HEK293 (cell line): ENCODE data around the gene M1AP.

Experiments used
- CTCF ChIA-PET: fragments of 350-600 bp; formaldehyde crosslinking; extraction: SDS; loops from one replicate; lab custom pipeline; 2021; ENCODE audit warnings: antibody characterized with exemption; lab: Yijun Ruan, JAX
- POLR2A ChIA-PET: fragments of 300-600 bp; formaldehyde crosslinking; extraction: SDS; loops from one replicate; lab custom pipeline; 2020; ENCODE audit warnings: antibody characterized with exemption, inconsistent platforms; lab: Yijun Ruan, JAX
- H3K27ac ChIP-seq: fragments of 200-500 bp; sonication (Bioruptor generic); 2 replicates; pipeline ENCODE4 v1.5.1; 2014; ENCODE audit warnings: low read depth, low read length, control low read depth, inconsistent platforms; ENCODE audit errors: extremely low read depth
- H3K36me3 ChIP-seq, 2 experiments: fragments of 200-500 bp in 1 of 2; sonication (Bioruptor generic) in 1 of 2; 1 replicate in 1 of 2; 2 replicates in 1 of 2; pipeline ENCODE4 v1.5.1; 2014 to 2017; ENCODE audit warnings: inconsistent platforms in 2 of 2, low read length in 2 of 2; ENCODE audit not compliant: control insufficient read depth in 2 of 2, insufficient read depth in 1 of 2
- H3K4me1 ChIP-seq: fragments of 200-500 bp; sonication (Bioruptor generic); 2 replicates; pipeline ENCODE4 v1.5.1; 2014; ENCODE audit warnings: mild to moderate bottlenecking, low read length, inconsistent platforms; ENCODE audit not compliant: control insufficient read depth, insufficient read depth
- H3K4me3 ChIP-seq: 2 replicates; pipeline ENCODE4 v1.5.1; 2011; ENCODE audit warnings: low read depth, mild to moderate bottlenecking, control low read depth, low read length, moderate library complexity
- H3K9me3 ChIP-seq: fragments of 200-500 bp; sonication (Bioruptor generic); 2 replicates; pipeline ENCODE4 v1.5.1; 2014; ENCODE audit warnings: low read depth, low read length, inconsistent platforms; ENCODE audit not compliant: control insufficient read depth, insufficient read depth
- BCL11A ChIP-seq: fragments of 450-650 bp; formaldehyde crosslinking; IDR thresholded peaks from 2 replicates; pipeline ENCODE4 v1.5.1; 2016; ENCODE audit warnings: low read depth, missing biosample characterization, missing genetic modification characterization
- GLI2 ChIP-seq: fragments of 450-650 bp; formaldehyde crosslinking; IDR thresholded peaks from 2 replicates; pipeline ENCODE4; 2017; ENCODE audit warnings: missing biosample characterization, missing genetic modification characterization, low read depth, borderline replicate concordance
- GLIS1 ChIP-seq: fragments of 450-650 bp; formaldehyde crosslinking; IDR thresholded peaks from 2 replicates; pipeline ENCODE4 v1.5.1; 2016; ENCODE audit warnings: missing biosample characterization, missing genetic modification characterization
- PRDM1 ChIP-seq: fragments of 450-650 bp; formaldehyde crosslinking; IDR thresholded peaks from 2 replicates; pipeline ENCODE4; 2016; ENCODE audit warnings: missing biosample characterization, missing genetic modification characterization
- REPIN1 ChIP-seq: fragments of 450-650 bp; formaldehyde crosslinking; IDR thresholded peaks from 2 replicates; pipeline ENCODE4 v1.5.1; 2017; ENCODE audit warnings: missing biosample characterization, missing genetic modification characterization, low read depth
- TCF7L2 ChIP-seq: IDR thresholded peaks from 2 replicates; pipeline ENCODE4 v1.6.1; 2011; ENCODE audit warnings: low read depth, mild to moderate bottlenecking, inconsistent platforms, low read length, moderate library complexity, borderline replicate concordance
- TSHZ1 ChIP-seq: fragments of 450-650 bp; formaldehyde crosslinking; IDR thresholded peaks from 2 replicates; pipeline ENCODE4 v1.5.1; 2016; ENCODE audit warnings: missing biosample characterization, missing genetic modification characterization, borderline replicate concordance
- YY2 ChIP-seq: fragments of 450-650 bp; formaldehyde crosslinking; IDR thresholded peaks from 2 replicates; pipeline ENCODE4 v1.5.1; 2016; ENCODE audit warnings: missing biosample characterization, missing genetic modification characterization
- ZBTB8A ChIP-seq: fragments of 450-650 bp; formaldehyde crosslinking; IDR thresholded peaks from 2 replicates; pipeline ENCODE4 v1.5.1; 2016; ENCODE audit warnings: missing biosample characterization, missing genetic modification characterization
- ZIC2 ChIP-seq: fragments of 450-650 bp; formaldehyde crosslinking; IDR thresholded peaks from 2 replicates; pipeline ENCODE4 v1.5.1; 2016; ENCODE audit warnings: missing biosample characterization, missing genetic modification characterization
- ZNF138 ChIP-seq: fragments of 450-650 bp; formaldehyde crosslinking; IDR thresholded peaks from 2 replicates; pipeline ENCODE4 v1.5.1; 2016; ENCODE audit warnings: missing biosample characterization, missing genetic modification characterization, borderline replicate concordance
- ZNF223 ChIP-seq: fragments of 450-650 bp; formaldehyde crosslinking; IDR thresholded peaks from 2 replicates; pipeline ENCODE4 v1.5.1; 2016; ENCODE audit warnings: missing biosample characterization, missing genetic modification characterization
- ZNF274 ChIP-seq, 2 experiments: fragments of 200-500 bp in 1 of 2; fragments of 450-650 bp in 1 of 2; sonication (Bioruptor generic) in 1 of 2; formaldehyde crosslinking in 1 of 2; IDR thresholded peaks; 2 replicates each; pipeline versions ENCODE4 v1.5.1 to v1.6.1; 2014 to 2016; ENCODE audit warnings: borderline replicate concordance in 1 of 2, inconsistent platforms in 1 of 2, low read length in 1 of 2, missing biosample characterization in 1 of 2, missing genetic modification characterization in 1 of 2
- ZNF280C ChIP-seq: fragments of 450-650 bp; formaldehyde crosslinking; IDR thresholded peaks from 2 replicates; pipeline ENCODE4 v1.5.1; 2016; ENCODE audit warnings: missing biosample characterization, missing genetic modification characterization
- ZNF391 ChIP-seq: fragments of 450-650 bp; formaldehyde crosslinking; IDR thresholded peaks from 2 replicates; pipeline ENCODE4 v1.5.1; 2016; ENCODE audit warnings: low read depth, missing biosample characterization, missing genetic modification characterization, borderline replicate concordance
- ZNF404 ChIP-seq: fragments of 450-650 bp; formaldehyde crosslinking; IDR thresholded peaks from 2 replicates; pipeline ENCODE4 v1.5.1; 2017; ENCODE audit warnings: missing biosample characterization, missing genetic modification characterization
- ZNF48 ChIP-seq: fragments of 450-650 bp; formaldehyde crosslinking; IDR thresholded peaks from 2 replicates; pipeline ENCODE4 v1.5.1; 2016; ENCODE audit warnings: missing biosample characterization, missing genetic modification characterization
- ZNF530 ChIP-seq: fragments of 450-650 bp; formaldehyde crosslinking; IDR thresholded peaks from 2 replicates; pipeline ENCODE4 v1.5.1; 2016; ENCODE audit warnings: low read depth, missing biosample characterization, missing genetic modification characterization
- ZNF561 ChIP-seq: fragments of 450-650 bp; IDR thresholded peaks from 2 replicates; pipeline ENCODE4 v1.5.1; 2018; ENCODE audit warnings: missing biosample characterization, missing genetic modification characterization, borderline replicate concordance
- ZNF624 ChIP-seq: fragments of 450-650 bp; formaldehyde crosslinking; IDR thresholded peaks from 2 replicates; pipeline ENCODE4 v1.5.1; 2017; ENCODE audit warnings: missing biosample characterization, missing genetic modification characterization
- ZNF707 ChIP-seq: fragments of 450-650 bp; formaldehyde crosslinking; IDR thresholded peaks from 2 replicates; pipeline ENCODE4 v1.5.1; 2016; ENCODE audit warnings: missing biosample characterization, missing genetic modification characterization
- ZNF777 ChIP-seq: fragments of 450-650 bp; formaldehyde crosslinking; IDR thresholded peaks from 2 replicates; pipeline ENCODE4 v1.5.1; 2017; ENCODE audit warnings: missing biosample characterization, missing genetic modification characterization, borderline replicate concordance
- ZSCAN23 ChIP-seq: fragments of 450-650 bp; formaldehyde crosslinking; IDR thresholded peaks from 2 replicates; pipeline ENCODE4 v1.5.1; 2016; ENCODE audit warnings: missing biosample characterization, missing genetic modification characterization

Gene M1AP

GRCh38 chr2:74668087-74668486 lies 20.0 kb upstream of the M1AP start:
- H3K4me3 ChIP-seq = no peak overlapping the region
- ChIA-PET POLR2A (interaction anchor here (0.7 kb wide), 1 partner anchor 14 kb away, joined by 5 read pairs; no protein-coding TSS in a partner anchor), CTCF (interaction anchor here (0.6 to 1.0 kb wide), 4 partner anchors 14 to 1052 kb away, joined by 3 to 4 read pairs (median 3); partner anchors contain the start of gene MRPL53)
- no peaks in the 10 kb centered on the region for H3K9me3 ChIP-seq
- H3K36me3 ChIP-seq = peaks cover 0 to 24% of the 10 kb centered on the region in 2 experiments; a peak in 1 of 3 replicates
- H3K27ac ChIP-seq = no peak overlapping the region
- TF ChIP-seq ZNF777 (tag by site-specific recombination) (no peak), GLI2 (tag by site-specific recombination) (no peak), ZNF404 (no peak), ZNF707 (tag by site-specific recombination) (no peak), ZNF48 (tag by site-specific recombination) (no peak), YY2 (tag by site-specific recombination) (no peak), ZSCAN23 (tag by site-specific recombination) (no peak), BCL11A (no peak), ZIC2 (tag by site-specific recombination) (no peak), ZNF561 (no peak), ZNF530 (tag by site-specific recombination) (no peak), PRDM1 (tag by site-specific recombination) (no peak), ZNF280C (tag by site-specific recombination) (no peak), ZNF223 (tag by site-specific recombination) (no peak), ZNF391 (tag by site-specific recombination) (no peak), GLIS1 (tag by site-specific recombination) (no peak), ZNF624 (no peak), TCF7L2 (no peak)
- H3K4me1 ChIP-seq = no peaks in the 10 kb centered on the region

GRCh38 chr2:74659462-74659861 lies 11.3 kb upstream of the M1AP start:
- CTCF ChIA-PET = no interaction called here

GRCh38 chr2:74658516-74658915 lies 10.4 kb upstream of the M1AP start:
- CTCF ChIA-PET = no interaction called here

More at GRCh38 chr2:74659462-74659861, 11.3 kb upstream of the M1AP start:
- Histone ChIP-seq H3K4me1 (no peaks in the 10 kb centered on the region), H3K36me3 (peaks cover 0 to 71% of the 10 kb centered on the region in 2 experiments; a peak in 1 of 3 replicates), H3K9me3 (no peaks in the 10 kb centered on the region), H3K4me3 (no peak overlapping the region), H3K27ac (no peak overlapping the region)
- TF ChIP-seq ZBTB8A (tag by site-specific recombination) = no peak
- no peak for TF ChIP-seq ZNF274 (IDR thresholded peaks at IDR 0.05; ENCODE audit: low read length)
- no peak for TF ChIP-seq ZNF274 (tag by site-specific recombination; IDR thresholded peaks at IDR 0.05; ENCODE audit: borderline replicate concordance)
- POLR2A ChIA-PET = no interaction called here

More at GRCh38 chr2:74658516-74658915, 10.4 kb upstream of the M1AP start:
- Histone ChIP-seq H3K36me3 (peaks cover 0 to 66% of the 10 kb centered on the region in 2 experiments; a peak in 1 of 3 replicates), H3K4me3 (no peak overlapping the region), H3K9me3 (no peaks in the 10 kb centered on the region), H3K27ac (no peak overlapping the region), H3K4me1 (no peaks in the 10 kb centered on the region)
- TF ChIP-seq ZNF138 (tag by site-specific recombination) (no peak), REPIN1 (tag by site-specific recombination) (no peak), TSHZ1 (no peak)
- POLR2A ChIA-PET = no interaction called here
